ENCODE results near the gene PPP2R5B.

DNA sequence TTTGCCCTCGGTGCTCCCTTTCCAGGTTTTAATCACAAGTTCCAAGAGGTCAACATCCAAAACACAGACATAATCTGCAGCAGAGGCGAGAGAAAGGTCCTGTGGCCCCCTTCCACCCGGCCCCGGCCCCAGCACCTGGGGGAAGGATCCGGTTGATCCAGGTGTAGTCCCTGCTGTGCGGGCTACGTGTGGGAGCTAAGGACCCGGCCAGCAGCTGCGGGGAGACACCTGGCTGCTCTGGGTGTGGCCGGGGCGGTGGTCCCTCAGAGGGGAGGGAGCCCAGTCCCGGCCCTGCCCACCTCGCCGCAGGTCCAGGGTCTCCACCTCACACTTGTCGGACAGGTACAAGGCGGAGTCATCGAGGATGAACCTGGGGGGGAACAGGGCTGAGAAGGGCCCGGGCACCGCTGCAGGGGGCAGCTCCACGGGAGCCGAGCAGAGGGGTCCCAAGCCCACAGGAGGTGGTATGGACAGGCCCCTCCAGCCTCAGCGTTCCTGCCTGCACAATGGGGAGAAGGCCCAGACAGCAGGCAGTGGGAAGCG, 21.1 kb upstream of the PPP2R5B start:
- TF ChIP-seq EZH2 (IDR thresholded peaks at IDR 0.05; ENCODE audit: borderline replicate concordance, low read length): no peak
- TF ChIP-seq, protein P1, sequence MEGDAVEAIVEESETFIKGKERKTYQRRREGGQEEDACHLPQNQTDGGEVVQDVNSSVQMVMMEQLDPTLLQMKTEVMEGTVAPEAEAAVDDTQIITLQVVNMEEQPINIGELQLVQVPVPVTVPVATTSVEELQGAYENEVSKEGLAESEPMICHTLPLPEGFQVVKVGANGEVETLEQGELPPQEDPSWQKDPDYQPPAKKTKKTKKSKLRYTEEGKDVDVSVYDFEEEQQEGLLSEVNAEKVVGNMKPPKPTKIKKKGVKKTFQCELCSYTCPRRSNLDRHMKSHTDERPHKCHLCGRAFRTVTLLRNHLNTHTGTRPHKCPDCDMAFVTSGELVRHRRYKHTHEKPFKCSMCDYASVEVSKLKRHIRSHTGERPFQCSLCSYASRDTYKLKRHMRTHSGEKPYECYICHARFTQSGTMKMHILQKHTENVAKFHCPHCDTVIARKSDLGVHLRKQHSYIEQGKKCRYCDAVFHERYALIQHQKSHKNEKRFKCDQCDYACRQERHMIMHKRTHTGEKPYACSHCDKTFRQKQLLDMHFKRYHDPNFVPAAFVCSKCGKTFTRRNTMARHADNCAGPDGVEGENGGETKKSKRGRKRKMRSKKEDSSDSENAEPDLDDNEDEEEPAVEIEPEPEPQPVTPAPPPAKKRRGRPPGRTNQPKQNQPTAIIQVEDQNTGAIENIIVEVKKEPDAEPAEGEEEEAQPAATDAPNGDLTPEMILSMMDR (conservative IDR thresholded peaks at IDR 0.05 in 1 of 2, IDR thresholded peaks at IDR 0.05 in 1 of 2; ENCODE audit: extremely low read depth in 1 of 2, insufficient read depth in 1 of 2, low read depth in 1 of 2, low read length in 2 of 2): no peak

All from mammary epithelial cell (primary cell).